ENCODE data around the gene SMIM38.
"Not testable (repeated sequence)": the region's sequence is repeated elsewhere in the genome, so short reads cannot be mapped to it uniquely, and the experiment has no call there.

The SMIM38 gene

GRCh38 chr11:69122630-69123431 is 32.9 kb upstream of the SMIM38 start:
- DNase-seq = peak; percentile 83

GRCh38 chr11:69123593-69124545 is 31.9 kb upstream of the SMIM38 start:
- no peak for DNase-seq

GRCh38 chr11:69125861-69126260 is 29.9 kb upstream of the SMIM38 start:
- DNase-seq = no peak

- DNase-seq = no peak
Observed at GRCh38 chr11:69126286-69126685, 29.4 kb upstream of the SMIM38 start.

- DNase-seq = no peak
Observed at GRCh38 chr11:69127081-69127850, 28.5 kb upstream of the SMIM38 start.

GRCh38 chr11:69127884-69128283 is 27.9 kb upstream of the SMIM38 start:
- no peak for DNase-seq

- no peak for DNase-seq
Observed at GRCh38 chr11:69129053-69129452, 26.7 kb upstream of the SMIM38 start.

- no peak for DNase-seq
Observed at GRCh38 chr11:69129647-69130046, 26.1 kb upstream of the SMIM38 start.

GRCh38 chr11:69130654-69131053 is 25.1 kb upstream of the SMIM38 start:
- DNase-seq = no peak

- DNase-seq = no peak
Observed at GRCh38 chr11:69131121-69131566, 24.6 kb upstream of the SMIM38 start.

- no peak for DNase-seq
Observed at GRCh38 chr11:69131644-69132300, 24.0 kb upstream of the SMIM38 start.

GRCh38 chr11:69132301-69132670 is 23.4 kb upstream of the SMIM38 start:
- DNase-seq = no peak

- no peak for DNase-seq
Observed at GRCh38 chr11:69133251-69133650, 22.5 kb upstream of the SMIM38 start.

GRCh38 chr11:69134182-69134581 is 21.6 kb upstream of the SMIM38 start:
- DNase-seq = peak; percentile 58

GRCh38 chr11:69134957-69135356 is 20.8 kb upstream of the SMIM38 start:
- DNase-seq = no peak

GRCh38 chr11:69135420-69136363 is 20.0 kb upstream of the SMIM38 start:
- DNase-seq = no peak

- no peak for DNase-seq
Observed at GRCh38 chr11:69136471-69136870, 19.3 kb upstream of the SMIM38 start.

- DNase-seq = no peak
Observed at GRCh38 chr11:69137151-69137844, 18.4 kb upstream of the SMIM38 start.

- DNase-seq = peak; percentile 18
Observed at GRCh38 chr11:69138265-69138664, 17.5 kb upstream of the SMIM38 start.

GRCh38 chr11:69140161-69140560 is 15.6 kb upstream of the SMIM38 start:
- DNase-seq = not testable (repeated sequence)

GRCh38 chr11:69140635-69141034 is 15.1 kb upstream of the SMIM38 start:
- DNase-seq = no peak

All from inflammatory macrophage treated with lipopolysaccharide for 4 hours (primary cell).